Measurements from ENCODE around the gene TOMM5. TPM values are rescaled to one million over a fixed set of nuclear protein-coding genes. Genes with fewer than 3 reads are reported as not detected.
A peak's percentile ranks its signal among the peaks of the same experiment; 100 is the strongest.

The TOMM5 gene
- total RNA-seq, 3 donors from 2014 or later = 71.9 to 105 (median 72.0) TPM

- H3K9me3 ChIP-seq = no peaks in the 10 kb centered on the region
- no peaks in the 10 kb centered on the region for H3K4me1 ChIP-seq
- no peak overlapping the region for H3K4me3 ChIP-seq
- DNase-seq (ENCODE audit: low spot score in 2 of 2) = no peak
- TF ChIP-seq CTCF (IDR thresholded peaks at IDR 0.05) (peak; percentile 36 to 72 (median 71)), POLR2A (IDR thresholded peaks at IDR 0.05) (no peak), POLR2AphosphoS5 (IDR thresholded peaks at IDR 0.05) (no peak)
- no peak overlapping the region for H3K27ac ChIP-seq
- no peaks in the 10 kb centered on the region for H3K27me3 ChIP-seq
- no peaks in the 10 kb centered on the region for H3K36me3 ChIP-seq
- intact Hi-C loops (cut with DNase I; ENCODE audit: low total_unique reads) = no loop called here
Observed at GRCh38 chr9:37582548-37583157, 9.7 kb downstream of the TOMM5 start.

DNA sequence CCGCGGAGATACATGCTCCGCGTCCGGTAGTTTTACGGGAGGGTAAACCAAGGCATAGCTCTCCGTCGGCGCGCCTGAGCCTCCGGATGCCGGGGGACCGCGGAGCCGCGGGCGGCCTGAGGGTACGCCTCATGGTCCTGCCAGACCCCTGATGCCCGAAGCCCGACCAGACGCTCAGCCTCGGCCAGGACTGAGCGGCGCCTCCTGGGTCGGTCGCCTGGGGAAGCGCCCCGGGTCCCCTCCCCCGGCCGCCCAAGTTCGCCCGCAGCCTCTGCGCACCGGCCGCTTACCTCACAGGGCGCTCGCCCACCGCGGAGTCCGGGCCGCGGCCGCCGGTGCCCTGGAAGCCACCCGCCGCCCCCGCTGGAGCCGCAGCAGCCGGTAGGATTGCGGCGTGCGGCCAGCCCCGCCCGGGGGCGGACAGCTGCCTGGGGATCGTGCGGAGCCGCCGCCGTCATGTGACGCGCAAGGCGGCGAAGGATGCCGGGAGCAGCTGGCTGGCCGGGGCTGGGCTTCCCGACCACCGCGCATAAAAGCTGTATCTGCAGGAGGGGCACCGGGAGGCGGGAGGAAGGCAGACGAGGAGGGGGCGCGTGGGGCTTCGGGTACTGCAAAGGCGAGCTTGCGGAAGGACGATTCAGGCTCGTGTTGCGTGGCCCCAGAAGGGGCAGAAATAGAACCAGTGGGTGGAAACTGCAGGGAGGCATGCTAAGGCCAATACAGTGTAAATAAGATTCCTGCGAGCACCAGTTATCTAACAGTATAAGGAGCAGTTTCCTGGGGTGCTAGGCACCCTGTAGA is 16.3 kb downstream of the TOMM5 start, which contains the start of gene FBXO10:
Gene FBXO10, minus strand, starts transcription at position 460 of the 801 bp plus-strand sequence. CDS start 34,612 bp downstream, outside the sequence.
- no peaks in the 10 kb centered on the region for H3K27me3 ChIP-seq
- DNase-seq (ENCODE audit: low spot score in 2 of 2) = peak; percentile 39 to 61
- H3K9me3 ChIP-seq = no peaks in the 10 kb centered on the region
- TF ChIP-seq POLR2AphosphoS5 (IDR thresholded peaks at IDR 0.05) = peak in 1 of 3 donors; percentile 14
- TF ChIP-seq POLR2A (IDR thresholded peaks at IDR 0.05) = no peak
- H3K4me3 ChIP-seq = peak within 1 kb of the TSS; percentile 64 to 71 (median 70)
- H3K27ac ChIP-seq = peak within 1 kb of the TSS; percentile 64 to 83
- peaks cover 0 to 3% of the 10 kb centered on the region in 2 donors for H3K4me1 ChIP-seq
- intact Hi-C loops (cut with DNase I; ENCODE audit: low total_unique reads) = no loop called here
- H3K36me3 ChIP-seq = no peaks in the 10 kb centered on the region

DNA sequence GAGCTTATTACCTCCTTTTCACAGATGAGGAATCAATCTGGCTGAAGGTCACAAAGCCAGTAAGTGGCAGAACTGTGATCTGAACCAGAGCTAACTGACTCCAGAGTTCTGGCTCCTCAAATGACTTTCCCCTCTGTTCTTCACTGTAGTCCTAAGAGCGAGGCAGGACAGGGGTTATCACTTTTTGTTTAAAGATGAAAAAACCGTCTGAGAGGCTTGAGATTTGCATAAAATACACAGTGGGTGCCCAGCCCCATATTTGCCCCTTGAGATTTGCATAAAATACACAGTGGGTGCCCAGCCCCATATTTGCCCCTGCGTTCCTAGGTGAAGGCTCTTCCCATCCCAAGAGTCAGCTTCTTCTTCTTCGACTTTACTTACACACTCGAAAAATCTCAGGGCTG is 16.9 kb downstream of the TOMM5 start:
- DNase-seq (ENCODE audit: low spot score in 2 of 2) = no peak
- TF ChIP-seq CTCF (IDR thresholded peaks at IDR 0.05) (no peak), POLR2AphosphoS5 (IDR thresholded peaks at IDR 0.05) (no peak), POLR2A (IDR thresholded peaks at IDR 0.05) (no peak)
- no peaks in the 10 kb centered on the region for H3K36me3 ChIP-seq
- peak overlapping the region; percentile 64 to 83 for H3K27ac ChIP-seq
- H3K27me3 ChIP-seq = no peaks in the 10 kb centered on the region
- peak overlapping the region; percentile 64 to 71 (median 70) for H3K4me3 ChIP-seq
- no peaks in the 10 kb centered on the region for H3K9me3 ChIP-seq
- H3K4me1 ChIP-seq = peaks cover 0 to 3% of the 10 kb centered on the region in 2 donors
- intact Hi-C loops (cut with DNase I; ENCODE audit: low total_unique reads) = no loop called here

DNA sequence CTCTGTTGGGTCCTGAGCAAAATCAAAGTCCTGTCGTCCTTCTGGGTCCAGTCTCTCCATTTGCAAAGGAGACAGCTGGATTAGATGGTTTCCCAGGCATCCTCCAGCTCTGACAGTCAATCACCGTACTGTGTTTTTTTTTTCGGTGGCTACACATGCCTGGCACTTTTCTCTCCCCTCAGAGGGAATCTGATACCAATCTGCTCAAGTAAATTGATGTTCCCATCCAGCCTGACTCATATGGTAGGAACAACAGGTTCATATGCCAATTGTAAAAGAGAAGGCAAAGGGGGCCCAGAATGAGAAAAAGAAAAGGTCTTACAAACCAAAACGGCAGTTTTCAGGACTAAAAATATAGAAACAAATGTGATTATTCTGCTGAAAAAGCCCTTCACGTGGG is 17.4 kb downstream of the TOMM5 start:
- TF ChIP-seq POLR2A (IDR thresholded peaks at IDR 0.05) (no peak), CTCF (IDR thresholded peaks at IDR 0.05) (no peak), POLR2AphosphoS5 (IDR thresholded peaks at IDR 0.05) (no peak)
- no peak for DNase-seq (ENCODE audit: low spot score in 2 of 2)
- intact Hi-C loops (cut with DNase I; ENCODE audit: low total_unique reads) = no loop called here

GRCh38 chr9:37574241-37574721 is 18.1 kb downstream of the TOMM5 start:
- peaks cover 0 to 3% of the 10 kb centered on the region in 2 donors for H3K4me1 ChIP-seq
- H3K36me3 ChIP-seq = no peaks in the 10 kb centered on the region
- DNase-seq (ENCODE audit: low spot score in 2 of 2) = no peak
- H3K9me3 ChIP-seq = no peaks in the 10 kb centered on the region
- no peaks in the 10 kb centered on the region for H3K27me3 ChIP-seq
- intact Hi-C loops (cut with DNase I; ENCODE audit: low total_unique reads) = no loop called here
- peak overlapping the region; percentile 64 to 83 for H3K27ac ChIP-seq
- TF ChIP-seq CTCF (IDR thresholded peaks at IDR 0.05) (no peak), POLR2A (IDR thresholded peaks at IDR 0.05) (no peak), POLR2AphosphoS5 (IDR thresholded peaks at IDR 0.05) (no peak)
- H3K4me3 ChIP-seq = peak overlapping the region in 1 of 3 donors; percentile 71

More for the DNA sequence above, 17.4 kb downstream of the TOMM5 start:
- Histone ChIP-seq H3K36me3 (no peaks in the 10 kb centered on the region), H3K4me1 (peaks cover 0 to 3% of the 10 kb centered on the region in 2 donors), H3K4me3 (peak overlapping the region; percentile 64 to 71 (median 70)), H3K9me3 (no peaks in the 10 kb centered on the region), H3K27ac (peak overlapping the region; percentile 64 to 83), H3K27me3 (no peaks in the 10 kb centered on the region)
